ENCODE measurements around the gene SLC15A3.

The SLC15A3 gene

GRCh38 chr11:60987577-60988277, 35.8 kb upstream of the SLC15A3 start:
- no peak for DNase-seq
- in situ Hi-C loops (cut with HindIII; ENCODE audit: low pct_ligation_motif_present, low sequenced_read_pairs), result no loop called here

DNA sequence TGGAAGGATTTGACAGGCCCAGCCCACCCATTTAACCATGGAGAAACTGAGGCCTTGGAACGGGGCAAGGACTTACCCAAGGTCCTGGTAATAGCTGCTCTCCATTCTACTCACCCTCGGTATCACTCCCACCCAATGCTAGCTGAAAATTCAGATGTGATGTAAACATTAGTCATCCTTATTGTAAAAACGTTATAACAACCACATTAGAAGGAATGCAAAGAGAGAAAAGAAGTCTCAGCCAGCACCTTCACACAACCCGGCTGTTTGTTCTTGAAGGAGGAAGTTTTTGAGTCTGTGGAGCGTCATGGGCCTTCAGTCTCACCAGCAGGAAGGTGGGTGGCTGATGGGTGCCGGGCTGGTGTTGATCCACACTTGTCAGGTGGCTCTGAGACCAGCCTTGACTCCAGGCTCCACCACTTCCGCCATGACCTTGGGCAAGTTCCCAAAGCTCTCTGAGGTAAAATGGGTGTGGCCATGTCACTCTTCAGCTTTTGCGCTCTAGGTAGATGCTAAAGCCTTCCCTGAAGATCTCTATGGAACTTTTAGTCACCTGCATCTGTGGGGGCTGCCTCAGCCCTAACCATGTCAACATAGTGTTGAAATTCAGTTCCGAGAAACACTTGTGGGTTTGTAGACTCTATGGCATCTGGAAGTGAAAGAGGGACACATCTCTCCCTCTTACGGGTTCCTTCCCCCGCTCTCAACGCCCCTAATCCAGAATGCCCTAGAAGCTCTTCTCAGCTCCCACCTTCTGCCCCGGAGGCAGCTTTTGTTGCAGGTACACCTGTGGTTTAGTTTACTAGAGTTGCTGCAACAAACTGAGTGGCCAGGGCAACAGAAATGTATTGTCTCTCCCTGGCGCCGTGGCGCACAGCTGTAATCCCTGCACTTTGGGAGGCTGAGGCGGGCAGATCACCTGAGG, 34.3 kb upstream of the SLC15A3 start:
- Histone ChIP-seq H3K36me3 (replicated peaks) (no peaks in the 10 kb centered on the region), H3K4me3 (ENCODE audit: low read depth, low read length) (no peak overlapping the region), H3K27ac (no peak overlapping the region), H3K27me3 (replicated peaks) (peaks cover 9% of the 10 kb centered on the region)
- in situ Hi-C loops (cut with HindIII; ENCODE audit: low pct_ligation_motif_present, low sequenced_read_pairs), result no loop called here
- peak; percentile 41 for DNase-seq
- TF ChIP-seq, protein P1, sequence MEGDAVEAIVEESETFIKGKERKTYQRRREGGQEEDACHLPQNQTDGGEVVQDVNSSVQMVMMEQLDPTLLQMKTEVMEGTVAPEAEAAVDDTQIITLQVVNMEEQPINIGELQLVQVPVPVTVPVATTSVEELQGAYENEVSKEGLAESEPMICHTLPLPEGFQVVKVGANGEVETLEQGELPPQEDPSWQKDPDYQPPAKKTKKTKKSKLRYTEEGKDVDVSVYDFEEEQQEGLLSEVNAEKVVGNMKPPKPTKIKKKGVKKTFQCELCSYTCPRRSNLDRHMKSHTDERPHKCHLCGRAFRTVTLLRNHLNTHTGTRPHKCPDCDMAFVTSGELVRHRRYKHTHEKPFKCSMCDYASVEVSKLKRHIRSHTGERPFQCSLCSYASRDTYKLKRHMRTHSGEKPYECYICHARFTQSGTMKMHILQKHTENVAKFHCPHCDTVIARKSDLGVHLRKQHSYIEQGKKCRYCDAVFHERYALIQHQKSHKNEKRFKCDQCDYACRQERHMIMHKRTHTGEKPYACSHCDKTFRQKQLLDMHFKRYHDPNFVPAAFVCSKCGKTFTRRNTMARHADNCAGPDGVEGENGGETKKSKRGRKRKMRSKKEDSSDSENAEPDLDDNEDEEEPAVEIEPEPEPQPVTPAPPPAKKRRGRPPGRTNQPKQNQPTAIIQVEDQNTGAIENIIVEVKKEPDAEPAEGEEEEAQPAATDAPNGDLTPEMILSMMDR (IDR thresholded peaks at IDR 0.05; ENCODE audit: low read depth, low read length, missing control alignments), result no peak

More at GRCh38 chr11:60987577-60988277, 35.8 kb upstream of the SLC15A3 start:
- no peak overlapping the region for H3K4me3 ChIP-seq (ENCODE audit: low read depth, low read length)
- H3K36me3 ChIP-seq (replicated peaks), result no peaks in the 10 kb centered on the region
- no peak overlapping the region for H3K27ac ChIP-seq
- H3K27me3 ChIP-seq (replicated peaks), result peaks cover 9% of the 10 kb centered on the region
- TF ChIP-seq, protein P1 (IDR thresholded peaks at IDR 0.05; ENCODE audit: low read depth, low read length, missing control alignments), result no peak

- peaks cover 9% of the 10 kb centered on the region for H3K27me3 ChIP-seq (replicated peaks)
- no peak overlapping the region for H3K27ac ChIP-seq
- no peaks in the 10 kb centered on the region for H3K36me3 ChIP-seq (replicated peaks)
- H3K4me3 ChIP-seq (ENCODE audit: low read depth, low read length), result no peak overlapping the region
- in situ Hi-C loops (cut with HindIII; ENCODE audit: low pct_ligation_motif_present, low sequenced_read_pairs), result no loop called here
- TF ChIP-seq, protein P1 (IDR thresholded peaks at IDR 0.05; ENCODE audit: low read depth, low read length, missing control alignments), result no peak
- no peak for DNase-seq
These were observed 33.5 kb upstream of the SLC15A3 start for GRCh38 chr11:60985501-60985900.

DNA sequence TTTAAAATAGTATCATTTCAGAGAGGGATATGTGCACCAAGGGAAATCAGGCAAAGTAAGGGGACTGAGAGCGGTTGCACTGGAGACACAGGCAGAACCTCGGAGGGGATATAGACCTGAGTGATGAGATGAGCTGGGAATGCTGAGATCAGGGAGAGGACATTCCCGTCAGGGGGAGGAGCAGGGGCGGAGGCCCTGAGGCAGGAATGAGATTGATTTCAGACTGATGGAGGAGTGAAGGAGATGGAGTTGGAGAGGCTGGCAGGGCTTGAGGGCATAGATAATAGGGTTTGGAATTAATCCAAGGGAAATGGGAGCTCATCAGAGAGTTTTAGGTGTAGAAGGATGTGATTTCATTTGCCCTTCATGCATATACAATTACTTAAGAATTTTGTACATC, 32.7 kb upstream of the SLC15A3 start:
- H3K27ac ChIP-seq, result no peak overlapping the region
- in situ Hi-C loops (cut with HindIII; ENCODE audit: low pct_ligation_motif_present, low sequenced_read_pairs), result no loop called here
- no peak overlapping the region for H3K4me3 ChIP-seq (ENCODE audit: low read depth, low read length)
- TF ChIP-seq, protein P1 (IDR thresholded peaks at IDR 0.05; ENCODE audit: low read depth, low read length, missing control alignments), result no peak
- no peaks in the 10 kb centered on the region for H3K36me3 ChIP-seq (replicated peaks)
- no peak for DNase-seq
- peaks cover 9% of the 10 kb centered on the region for H3K27me3 ChIP-seq (replicated peaks)

- Histone ChIP-seq H3K4me3 (ENCODE audit: low read depth, low read length) (no peak overlapping the region), H3K36me3 (replicated peaks) (no peaks in the 10 kb centered on the region), H3K27ac (no peak overlapping the region), H3K27me3 (replicated peaks) (peaks cover 6% of the 10 kb centered on the region)
- TF ChIP-seq, protein P1 (IDR thresholded peaks at IDR 0.05; ENCODE audit: low read depth, low read length, missing control alignments), result no peak
- in situ Hi-C loops (cut with HindIII; ENCODE audit: low pct_ligation_motif_present, low sequenced_read_pairs), result no loop called here
- DNase-seq, result no peak
These were observed 32.2 kb upstream of the SLC15A3 start for GRCh38 chr11:60984149-60984548.

All from brain microvascular endothelial cell (primary cell).